Activated CD4-positive, CD25-positive, alpha-beta regulatory T cell treated with anti-CD3 and anti-CD28 coated beads, Interleukin-2, amount 50 U/mL, for 24 hours (primary cell): ENCODE measurements around the gene KRTAP9-8.
"Not testable (repeated sequence)": the region's sequence is repeated elsewhere in the genome, so short reads cannot be mapped to it uniquely, and the experiment has no call there.

Experiments
- ATAC-seq, 2 donors: fragments of 150-1000 bp; cut with Tn5 transposase; one replicate each; pipeline ENCODE4 v1.10.0; 2021; ENCODE audit warnings: mild to moderate bottlenecking in 1 of 2, moderate library complexity in 1 of 2

KRTAP9-8 gene

GRCh38 chr17:41255381-41256290 is 17.8 kb downstream of the KRTAP9-8 start, which contains the start of gene KRTAP9-9:
KRTAP9-9 (plus strand) TSS chr17:41255384.
- not testable (repeated sequence) for ATAC-seq

GRCh38 chr17:41256291-41256685 is 18.5 kb downstream of the KRTAP9-8 start:
- no peak for ATAC-seq

GRCh38 chr17:41258406-41258805 is 20.6 kb downstream of the KRTAP9-8 start:
- no peak for ATAC-seq

- no peak for ATAC-seq
Observed at GRCh38 chr17:41263212-41263611, 25.4 kb downstream of the KRTAP9-8 start.

GRCh38 chr17:41264599-41264998 is 26.8 kb downstream of the KRTAP9-8 start:
- ATAC-seq, result no peak

GRCh38 chr17:41265078-41265477 is 27.3 kb downstream of the KRTAP9-8 start, which contains the start of gene KRTAP9-6:
KRTAP9-6 (plus strand) TSS chr17:41265378; CDS start chr17:41265378, 0 bp downstream.
- ATAC-seq, result no peak

- ATAC-seq, result no peak
Observed at GRCh38 chr17:41267711-41268110, 29.9 kb downstream of the KRTAP9-8 start.

GRCh38 chr17:41271323-41271722 is 33.5 kb downstream of the KRTAP9-8 start:
- not testable (repeated sequence) for ATAC-seq

GRCh38 chr17:41271858-41272257 is 34.1 kb downstream of the KRTAP9-8 start:
- no peak for ATAC-seq

GRCh38 chr17:41275648-41276190 is 37.9 kb downstream of the KRTAP9-8 start, which contains the start of gene KRTAP9-7:
KRTAP9-7 (plus strand) TSS chr17:41275698; CDS start chr17:41275698, 0 bp downstream.
- ATAC-seq, result not testable (repeated sequence)

GRCh38 chr17:41278176-41278955 is 40.6 kb downstream of the KRTAP9-8 start:
- no peak for ATAC-seq

- no peak for ATAC-seq
Observed at GRCh38 chr17:41284043-41284442, 46.2 kb downstream of the KRTAP9-8 start.

- no peak for ATAC-seq
Observed at GRCh38 chr17:41284546-41284945, 46.7 kb downstream of the KRTAP9-8 start.

- ATAC-seq, result no peak
Observed at GRCh38 chr17:41287050-41287449, 49.3 kb downstream of the KRTAP9-8 start.
